ENCODE measurements around the gene ATP10A.

GRCh38 chr15:25777037-25777436 lies 86.1 kb downstream of the ATP10A start:
- no peak for TF ChIP-seq POLR2A (IDR thresholded peaks at IDR 0.05)
- TF ChIP-seq, protein P1, sequence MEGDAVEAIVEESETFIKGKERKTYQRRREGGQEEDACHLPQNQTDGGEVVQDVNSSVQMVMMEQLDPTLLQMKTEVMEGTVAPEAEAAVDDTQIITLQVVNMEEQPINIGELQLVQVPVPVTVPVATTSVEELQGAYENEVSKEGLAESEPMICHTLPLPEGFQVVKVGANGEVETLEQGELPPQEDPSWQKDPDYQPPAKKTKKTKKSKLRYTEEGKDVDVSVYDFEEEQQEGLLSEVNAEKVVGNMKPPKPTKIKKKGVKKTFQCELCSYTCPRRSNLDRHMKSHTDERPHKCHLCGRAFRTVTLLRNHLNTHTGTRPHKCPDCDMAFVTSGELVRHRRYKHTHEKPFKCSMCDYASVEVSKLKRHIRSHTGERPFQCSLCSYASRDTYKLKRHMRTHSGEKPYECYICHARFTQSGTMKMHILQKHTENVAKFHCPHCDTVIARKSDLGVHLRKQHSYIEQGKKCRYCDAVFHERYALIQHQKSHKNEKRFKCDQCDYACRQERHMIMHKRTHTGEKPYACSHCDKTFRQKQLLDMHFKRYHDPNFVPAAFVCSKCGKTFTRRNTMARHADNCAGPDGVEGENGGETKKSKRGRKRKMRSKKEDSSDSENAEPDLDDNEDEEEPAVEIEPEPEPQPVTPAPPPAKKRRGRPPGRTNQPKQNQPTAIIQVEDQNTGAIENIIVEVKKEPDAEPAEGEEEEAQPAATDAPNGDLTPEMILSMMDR (IDR thresholded peaks at IDR 0.05) = no peak

Measured in adrenal gland (tissue), 5 donors.